Tibial nerve (tissue), 4 donors: ENCODE results near the gene MRPL51.

Source experiments
- CTCF ChIP-seq, 5 experiments: fragments of 200-600 bp in 3 of 5; fragments of 450-650 bp in 2 of 5; sonication (generic) in 3 of 5; IDR thresholded peaks; one replicate each; pipeline ENCODE4 v1.5.1; 2016 to 2019; ENCODE audit warnings: antibody characterized with exemption in 5 of 5, mild to moderate bottlenecking in 3 of 5, moderate library complexity in 2 of 5
- EP300 ChIP-seq, 2 donors: sonication (generic); formaldehyde crosslinking; IDR thresholded peaks; one replicate each; pipeline ENCODE4 v1.6.1; 2017; ENCODE audit warnings: antibody characterized with exemption in 2 of 2, mild to moderate bottlenecking in 1 of 2

DNA sequence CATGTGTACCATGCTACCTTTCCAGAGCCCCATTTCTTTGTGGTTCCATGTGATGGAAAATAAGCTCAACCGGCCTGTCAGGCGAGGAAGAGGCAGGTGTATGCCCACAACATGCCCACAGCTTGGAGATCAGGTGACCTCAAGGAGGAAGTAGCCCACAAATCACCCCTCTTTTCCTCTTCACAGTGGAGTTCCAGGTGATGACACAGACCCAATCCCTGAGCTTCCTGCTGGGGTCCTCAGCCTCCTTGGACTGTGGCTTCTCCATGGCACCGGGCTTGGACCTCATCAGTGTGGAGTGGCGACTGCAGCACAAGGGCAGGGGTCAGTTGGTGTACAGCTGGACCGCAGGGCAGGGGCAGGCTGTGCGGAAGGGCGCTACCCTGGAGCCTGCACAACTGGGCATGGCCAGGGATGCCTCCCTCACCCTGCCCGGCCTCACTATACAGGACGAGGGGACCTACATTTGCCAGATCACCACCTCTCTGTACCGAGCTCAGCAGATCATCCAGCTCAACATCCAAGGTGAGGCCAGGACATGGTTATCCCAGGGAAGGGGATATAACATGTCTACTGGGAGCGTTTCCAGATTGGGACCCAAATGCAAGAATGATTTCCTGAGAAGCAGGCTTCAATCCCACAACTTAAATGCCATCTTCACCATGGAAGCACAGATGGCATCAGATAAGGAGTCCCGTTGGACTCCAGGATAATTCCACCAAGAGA is 35.7 kb downstream of the MRPL51 start:
- no peak for TF ChIP-seq CTCF (IDR thresholded peaks at IDR 0.05)
- no peak for TF ChIP-seq EP300 (IDR thresholded peaks at IDR 0.05)
